HG03460 (cell line): ENCODE results near the gene SPAG17.
A peak's percentile ranks its signal among the peaks of the same experiment; 100 is the strongest.

Experiments used
- ATAC-seq: cut with Tn5 transposase; IDR thresholded peaks from one replicate; pipeline ENCODE4 v1.9.1; 2021; ENCODE audit not compliant: unreplicated experiment

Gene SPAG17

DNA sequence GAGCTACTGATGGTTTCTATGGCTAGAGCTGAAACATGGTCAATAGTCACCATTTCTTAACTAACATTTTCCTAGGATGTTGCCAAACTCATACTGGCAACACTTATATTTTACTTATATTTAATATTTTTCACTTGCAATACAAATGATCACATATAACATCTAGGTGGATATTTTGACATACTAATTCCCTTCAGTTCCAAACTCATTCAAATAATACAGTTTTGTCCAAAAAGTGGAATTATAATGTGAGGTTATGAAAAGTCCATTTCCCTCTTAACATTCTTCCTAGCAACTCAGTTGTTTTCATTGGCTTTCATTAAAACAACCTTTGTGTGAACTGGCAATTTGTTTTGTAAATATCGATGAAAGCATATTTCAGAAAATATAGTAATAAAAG lies 16.0 kb downstream of the SPAG17 start:
- ATAC-seq: no peak

DNA sequence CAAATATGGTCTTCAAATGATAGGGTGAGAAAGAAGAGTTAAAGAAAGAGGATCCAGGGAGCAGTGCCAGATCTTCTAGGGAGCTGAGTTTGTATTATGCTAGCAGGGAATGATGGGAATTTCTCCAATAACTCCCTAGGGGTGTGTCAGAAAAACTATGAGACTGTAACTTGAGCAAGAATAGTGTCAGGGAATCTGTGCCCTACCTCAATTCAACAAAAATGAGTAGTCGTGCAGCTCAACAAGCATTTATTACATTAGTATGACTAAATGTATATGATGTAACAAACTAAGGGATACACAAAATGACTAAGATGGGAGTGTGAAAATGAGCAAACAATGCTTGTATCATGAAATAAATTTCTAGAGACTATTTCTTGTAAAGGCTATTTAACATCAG lies 24.2 kb downstream of the SPAG17 start:
- ATAC-seq: no peak

DNA sequence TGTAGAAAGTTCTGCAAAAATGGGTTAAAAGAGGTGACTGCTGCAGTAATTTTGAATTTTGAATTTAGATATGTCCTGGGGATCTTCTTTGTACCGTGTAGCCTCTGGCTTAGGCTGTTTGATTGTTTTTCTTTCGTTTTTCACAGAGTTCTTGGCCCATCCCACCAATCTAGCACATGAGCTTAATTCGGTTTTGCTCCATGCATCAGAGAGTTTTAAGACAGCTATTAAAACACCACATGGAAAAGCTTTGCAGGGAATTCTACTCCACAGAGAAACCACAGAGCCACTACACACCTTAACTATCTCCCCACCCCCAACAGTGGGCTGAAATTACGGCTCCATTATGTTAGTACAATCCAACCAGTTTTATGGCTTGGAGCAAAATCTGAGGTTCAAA lies 25.5 kb downstream of the SPAG17 start:
- no peak for ATAC-seq

DNA sequence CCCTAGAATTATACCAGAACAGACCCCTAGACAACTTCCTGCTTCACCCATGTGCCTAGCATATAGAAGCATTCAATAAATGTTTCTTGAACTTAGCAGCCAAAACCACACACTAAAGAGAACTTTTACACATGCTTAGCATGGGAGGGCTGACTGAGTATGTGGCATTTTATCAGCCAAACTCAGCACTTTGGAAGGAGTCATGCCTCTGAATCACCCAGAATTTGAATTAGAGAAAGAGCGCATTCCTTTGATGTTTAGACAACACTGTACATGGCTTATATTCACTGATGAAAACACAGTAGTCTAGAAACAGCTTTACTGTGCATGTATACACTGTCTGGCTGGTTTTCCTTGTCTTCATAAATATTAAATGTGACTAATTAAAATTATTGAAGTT lies 26.1 kb downstream of the SPAG17 start:
- ATAC-seq: no peak

DNA sequence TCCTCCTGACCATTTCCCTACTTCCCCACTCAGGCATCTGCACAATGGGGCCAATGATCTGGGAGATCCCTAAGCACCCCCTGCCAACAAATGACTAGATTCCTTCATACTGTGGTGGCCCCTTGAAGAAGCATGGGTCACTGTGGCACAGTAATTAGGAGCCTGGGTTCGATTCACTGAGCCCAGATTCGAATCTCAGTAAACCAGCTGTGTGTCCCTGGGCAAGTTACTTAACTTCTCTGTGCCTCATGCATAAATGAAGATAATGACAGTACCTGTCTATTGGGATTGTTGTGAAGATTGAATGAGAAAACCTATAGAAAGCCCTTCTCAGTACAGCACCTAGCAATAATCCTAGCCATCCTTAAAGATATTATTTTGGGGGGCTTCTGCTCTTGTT lies 27.5 kb downstream of the SPAG17 start:
- ATAC-seq: no peak

DNA sequence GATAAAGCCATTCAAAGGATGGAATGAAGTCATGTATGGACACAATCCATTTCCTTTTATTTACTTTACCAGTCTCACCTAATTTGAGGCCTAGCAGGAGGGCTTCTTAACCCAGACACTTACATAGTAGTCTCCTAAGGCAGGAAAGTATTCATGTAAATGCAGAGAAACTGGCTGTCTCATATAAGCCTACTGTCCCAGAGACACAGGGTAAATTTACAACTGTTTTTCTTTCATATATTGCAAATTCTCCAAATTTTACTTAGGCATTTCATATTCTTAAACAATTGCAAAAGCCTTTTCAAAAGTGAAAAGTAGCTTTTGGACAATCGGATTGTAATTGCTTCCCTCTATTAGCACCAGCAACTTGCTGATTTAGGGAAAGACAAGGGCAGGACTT lies 29.9 kb downstream of the SPAG17 start:
- no peak for ATAC-seq

DNA sequence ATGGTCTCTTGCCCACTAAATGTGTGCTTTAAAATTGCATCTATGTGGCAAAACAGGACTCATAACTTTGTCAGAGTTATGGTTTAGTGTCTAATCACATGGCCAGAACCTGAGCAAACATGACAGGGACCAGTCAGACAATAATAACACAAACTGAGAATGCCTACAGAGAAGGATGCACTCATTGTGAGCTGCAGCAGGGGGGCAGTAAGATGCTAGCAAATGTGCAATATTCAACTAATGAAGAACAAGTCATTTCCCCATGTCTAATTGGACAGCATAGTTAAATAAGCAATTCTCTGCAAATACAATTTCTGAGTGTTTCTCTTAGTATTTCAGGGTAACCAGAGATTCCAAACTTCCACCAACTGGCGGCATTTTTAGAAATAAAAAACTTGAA lies 30.8 kb downstream of the SPAG17 start:
- no peak for ATAC-seq

DNA sequence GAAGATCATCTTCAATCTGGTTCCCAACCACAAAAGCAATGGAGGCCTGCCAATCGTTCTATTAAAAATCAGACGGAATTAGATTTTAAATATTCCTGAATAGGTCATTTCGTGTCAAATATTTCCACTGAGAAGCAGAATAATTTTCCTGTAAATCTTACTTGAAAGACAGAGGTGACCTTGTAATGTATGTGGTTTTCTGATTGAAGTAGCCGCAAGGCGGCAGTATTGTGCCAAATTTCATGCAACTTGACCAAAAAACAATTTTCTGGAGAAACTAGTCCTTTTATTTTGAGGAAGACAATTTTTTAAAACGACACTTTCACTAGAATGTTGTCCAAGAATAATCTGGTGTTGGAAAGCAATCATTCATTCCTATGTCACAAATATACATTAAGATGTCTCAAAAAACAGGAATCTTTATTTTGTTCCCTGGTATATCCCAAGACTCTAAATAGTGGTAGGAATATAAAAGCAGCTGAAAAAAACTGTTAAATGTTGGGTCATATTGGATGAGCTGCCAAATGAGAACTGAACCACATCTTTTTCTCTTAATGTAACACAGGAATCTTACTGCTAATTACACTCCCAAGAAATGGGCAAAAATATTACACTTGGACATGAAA lies 33.6 kb downstream of the SPAG17 start:
- ATAC-seq: no peak

DNA sequence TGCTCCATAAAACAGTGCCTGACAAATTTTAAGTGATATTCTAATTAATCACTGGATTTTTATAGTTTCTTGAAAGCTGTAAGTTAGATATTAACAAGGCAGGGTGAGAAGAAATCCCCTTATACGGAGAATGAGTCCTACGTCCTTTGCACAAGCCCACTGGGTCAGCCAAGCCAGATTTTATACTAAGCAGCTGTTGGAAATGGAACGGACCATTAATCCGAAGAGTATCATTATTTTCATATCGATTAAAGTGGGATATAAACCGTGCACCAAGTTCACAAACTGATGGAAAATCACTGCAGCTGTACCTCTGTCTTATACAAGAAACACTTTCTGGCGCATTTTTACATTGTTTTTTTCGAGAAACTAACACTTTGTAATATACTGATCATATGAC lies 35.2 kb downstream of the SPAG17 start:
- ATAC-seq: no peak

DNA sequence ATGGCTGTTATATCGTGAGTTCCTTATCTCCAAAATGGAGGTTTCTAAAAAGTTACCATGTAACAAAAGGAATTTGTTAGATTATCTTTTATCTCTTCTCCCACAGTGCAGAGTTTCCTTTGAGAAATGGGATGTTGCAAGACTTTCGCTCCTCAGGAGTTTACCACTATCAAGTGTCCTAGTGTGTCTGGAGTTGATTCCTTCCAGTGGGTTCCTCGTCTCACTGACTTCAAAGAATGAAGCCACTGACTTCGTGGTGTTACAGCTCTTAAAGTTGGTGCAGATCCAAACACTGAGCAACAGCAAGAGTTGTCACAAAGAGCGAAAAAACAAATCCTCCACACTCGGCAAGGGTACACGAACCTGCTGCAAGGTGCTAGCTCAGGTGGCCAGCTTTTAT lies 37.0 kb downstream of the SPAG17 start:
- no peak for ATAC-seq

DNA sequence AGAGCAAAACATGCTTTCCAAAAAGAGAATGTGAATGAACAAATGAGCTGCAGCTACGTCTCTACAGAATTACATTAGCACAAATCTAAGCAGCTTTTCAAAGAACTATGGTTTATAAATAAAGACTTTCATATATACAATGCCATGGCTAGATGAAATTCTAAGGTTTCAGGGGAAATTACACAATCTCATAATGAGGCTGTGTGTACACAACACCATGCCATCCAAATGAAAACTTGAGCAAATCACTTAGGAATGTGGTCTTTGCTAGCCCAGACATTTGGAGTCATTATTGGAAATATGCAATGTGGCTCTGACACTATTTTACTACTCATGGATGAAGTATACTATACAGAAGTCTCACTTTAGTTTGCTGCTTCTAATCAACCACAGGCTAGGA lies 37.5 kb downstream of the SPAG17 start:
- no peak for ATAC-seq

DNA sequence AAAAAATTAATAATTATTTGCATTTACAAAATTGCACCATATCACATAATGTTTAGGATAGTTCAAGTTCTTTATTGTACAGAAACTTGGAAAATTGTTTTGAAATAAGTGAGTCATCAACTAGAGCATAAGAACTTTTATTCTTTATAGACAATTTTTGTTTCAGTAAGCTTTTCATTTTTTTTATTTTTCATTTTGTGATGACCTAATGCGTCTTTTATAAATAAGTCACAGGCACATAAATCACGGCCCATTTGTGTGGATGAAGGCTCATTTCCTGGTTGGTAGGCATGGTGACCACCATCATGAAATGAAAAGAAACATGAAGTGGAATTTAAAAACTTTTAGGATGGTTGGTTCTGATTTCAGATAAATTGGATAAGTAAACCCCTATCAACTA lies 39.3 kb downstream of the SPAG17 start:
- no peak for ATAC-seq

DNA sequence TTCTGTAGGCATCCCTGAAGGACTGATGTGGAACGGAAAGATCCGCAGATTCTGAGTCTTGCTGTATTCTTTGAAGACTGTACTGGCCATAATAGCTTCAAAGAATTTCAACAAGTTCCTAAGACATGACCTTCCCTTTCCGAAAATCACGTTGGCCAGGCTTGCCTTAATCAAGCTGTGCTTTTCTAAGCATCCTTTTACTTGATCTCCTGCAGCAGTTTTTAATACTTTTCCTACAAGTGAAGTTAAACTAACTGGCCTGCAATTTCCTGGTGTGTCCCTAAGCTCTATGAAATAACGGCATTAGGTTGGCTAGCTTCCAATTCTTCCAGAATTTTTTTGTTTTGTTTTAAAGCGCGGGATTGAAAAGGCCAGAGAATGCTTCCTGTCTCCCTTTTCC lies 40.3 kb downstream of the SPAG17 start:
- ATAC-seq: no peak

DNA sequence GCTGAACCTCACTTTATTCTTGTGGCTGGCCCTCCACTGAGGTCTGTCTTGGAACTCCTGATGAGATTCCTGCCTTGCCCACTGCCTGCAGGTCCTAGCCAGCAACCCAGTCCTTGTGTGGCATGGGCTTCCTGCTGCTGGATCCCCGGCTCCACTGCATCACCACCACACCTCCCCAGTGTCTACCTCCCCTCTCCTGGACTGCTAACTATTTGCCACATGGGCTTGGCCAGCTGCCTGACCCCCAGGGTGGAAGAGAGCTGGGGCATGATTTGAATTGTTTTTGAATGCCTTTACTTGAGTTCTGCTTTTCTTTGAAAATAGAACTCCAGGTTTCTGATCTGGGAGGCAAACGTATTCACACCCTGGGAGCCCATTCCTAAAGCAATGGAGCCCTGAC lies 41.2 kb downstream of the SPAG17 start:
- no peak for ATAC-seq

DNA sequence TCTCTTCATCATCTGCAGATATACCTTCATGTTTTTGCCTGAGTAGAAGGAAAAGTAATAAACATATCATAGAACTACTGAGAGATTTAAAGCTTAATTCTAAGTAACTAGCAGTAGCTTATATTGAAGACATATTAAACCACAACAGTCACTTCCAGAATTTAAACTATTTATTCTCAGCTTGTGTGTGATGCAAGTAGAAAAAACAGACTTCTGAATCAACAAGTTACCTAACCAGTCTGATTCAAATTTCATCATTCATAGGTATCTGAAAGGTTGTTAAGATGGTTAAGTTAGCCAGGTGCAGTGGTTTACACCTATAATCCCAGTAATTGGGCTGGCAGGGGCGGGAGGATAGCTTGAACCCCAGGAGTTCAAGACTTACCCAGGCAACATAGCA lies 41.9 kb downstream of the SPAG17 start:
- no peak for ATAC-seq

DNA sequence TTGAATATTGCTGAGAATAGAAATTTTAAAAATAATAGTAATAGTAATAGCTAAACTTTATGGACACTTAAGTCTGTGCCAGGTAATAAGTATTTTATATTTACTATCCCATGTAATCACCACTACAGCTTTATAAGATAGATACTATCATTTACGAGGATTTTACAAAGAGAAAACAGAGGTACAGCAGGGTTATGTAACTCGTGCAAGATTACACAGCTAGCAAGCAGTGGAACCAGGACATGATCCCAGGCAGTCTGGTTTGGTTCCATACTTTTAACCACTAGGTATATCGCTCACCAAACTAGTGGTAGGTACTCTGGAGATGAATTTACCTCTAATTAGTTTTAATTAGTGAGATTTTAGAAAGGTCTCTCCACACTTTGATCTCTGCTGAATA lies 42.5 kb downstream of the SPAG17 start:
- ATAC-seq: no peak

DNA sequence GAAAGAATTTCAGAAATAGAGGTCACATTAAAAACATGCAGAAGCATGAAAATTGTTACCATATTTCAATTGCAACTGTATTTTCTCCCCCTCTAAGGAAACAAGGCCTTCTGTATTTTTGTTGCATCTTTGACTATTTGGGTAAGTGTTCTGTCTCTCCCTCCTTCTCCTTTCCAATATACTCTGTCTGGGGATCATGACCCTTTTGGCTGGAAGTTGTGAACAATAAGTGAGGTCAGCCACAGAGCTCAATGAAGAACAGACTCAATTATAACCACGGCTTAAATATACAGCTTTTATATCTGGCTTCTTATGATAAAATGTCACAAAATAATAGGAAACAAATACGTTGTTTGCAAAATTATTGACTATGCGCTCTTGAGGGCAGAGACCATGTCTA lies 47.1 kb downstream of the SPAG17 start:
- no peak for ATAC-seq

DNA sequence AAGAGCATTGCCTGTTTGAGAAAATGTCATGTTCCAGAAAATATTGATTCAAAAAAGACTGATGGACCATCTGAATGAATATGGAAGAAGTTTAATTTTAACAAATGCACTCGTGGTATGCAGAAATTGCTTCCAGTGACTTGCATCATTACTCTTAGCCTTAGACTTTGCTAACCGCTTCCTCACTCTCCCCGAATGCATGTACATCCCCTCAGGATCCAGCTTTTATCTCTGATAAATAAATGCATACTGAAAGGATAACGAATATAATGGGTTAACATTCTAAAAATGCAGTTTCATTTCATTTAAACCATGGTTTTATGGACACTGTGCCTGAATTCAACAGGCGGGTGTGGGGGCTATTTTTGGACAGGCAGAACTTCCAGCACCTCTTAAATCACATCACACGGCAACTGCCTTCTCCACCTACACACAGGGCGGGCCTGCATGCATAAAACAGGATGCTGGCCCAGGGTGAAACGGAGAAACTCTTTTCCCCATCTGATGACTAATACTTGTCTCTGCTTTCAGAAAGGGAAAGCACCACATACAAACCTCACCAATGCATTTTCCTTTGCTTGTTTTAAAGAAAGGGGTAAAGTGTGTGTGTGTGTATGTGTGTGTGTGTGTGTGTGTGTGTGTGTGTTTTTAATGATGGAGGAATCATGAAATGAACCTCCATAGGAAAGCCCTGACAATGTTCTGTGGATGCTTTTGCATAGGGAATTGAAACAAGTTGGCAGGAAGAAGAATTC lies 48.7 kb downstream of the SPAG17 start:
- peak; percentile 100 for ATAC-seq

DNA sequence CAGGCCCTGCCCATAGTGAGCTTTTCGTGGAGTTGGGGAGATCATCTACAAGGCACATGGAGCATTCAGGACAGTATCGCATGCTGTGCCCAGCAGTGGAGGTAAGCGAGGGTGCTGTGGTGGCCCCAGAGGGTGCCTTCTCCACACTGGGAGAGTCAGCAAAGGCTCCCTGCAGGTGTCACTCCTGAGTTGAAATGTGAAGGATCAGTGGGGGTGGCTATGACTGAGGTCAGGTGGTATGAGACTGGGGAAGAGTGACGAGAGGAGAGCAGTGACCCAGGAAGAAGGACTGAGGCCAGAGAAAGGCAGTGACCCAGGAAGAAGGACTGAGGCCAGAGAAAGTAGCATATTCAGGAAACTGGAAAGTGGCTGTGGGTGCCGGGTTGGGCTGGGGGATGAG lies 53.0 kb downstream of the SPAG17 start:
- no peak for ATAC-seq

DNA sequence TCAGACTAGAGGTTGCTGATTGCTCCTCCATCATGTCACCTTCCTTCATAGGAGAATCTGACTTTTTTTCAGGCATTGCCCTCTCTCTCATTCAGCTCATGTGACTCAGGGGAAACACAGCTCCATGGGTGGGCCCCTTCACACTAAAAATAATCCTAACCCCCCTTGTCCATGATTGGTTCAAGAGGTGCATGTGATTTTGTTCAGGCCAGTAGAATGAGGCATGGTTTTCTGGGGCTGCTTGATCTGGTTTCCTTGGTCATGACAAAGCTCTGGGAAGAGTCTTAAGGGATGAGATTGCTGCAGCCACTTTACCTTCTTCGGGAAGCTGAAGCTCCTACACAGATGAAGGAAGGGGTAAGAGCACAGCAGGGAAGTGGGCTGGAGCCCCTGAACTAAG lies 56.3 kb downstream of the SPAG17 start:
- no peak for ATAC-seq

DNA sequence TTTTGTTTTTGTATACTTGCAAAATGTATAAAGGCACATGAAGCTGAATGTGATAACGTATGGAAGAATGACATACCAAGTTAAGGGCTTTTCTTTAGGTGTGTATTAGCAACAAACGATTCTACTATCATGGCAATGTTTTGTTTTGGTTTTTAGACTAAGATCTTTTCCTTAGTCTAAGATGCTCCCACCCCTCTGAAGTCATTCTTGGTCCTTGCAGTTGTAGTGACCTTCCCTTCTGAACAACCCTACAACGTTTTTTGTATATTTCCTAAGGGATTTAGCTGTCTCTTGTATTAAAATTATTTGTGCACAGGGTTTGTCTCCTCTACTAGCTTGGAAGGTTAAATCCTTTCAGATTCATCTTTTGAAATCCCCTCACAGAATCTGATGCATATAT lies 61.0 kb downstream of the SPAG17 start:
- ATAC-seq: no peak

DNA sequence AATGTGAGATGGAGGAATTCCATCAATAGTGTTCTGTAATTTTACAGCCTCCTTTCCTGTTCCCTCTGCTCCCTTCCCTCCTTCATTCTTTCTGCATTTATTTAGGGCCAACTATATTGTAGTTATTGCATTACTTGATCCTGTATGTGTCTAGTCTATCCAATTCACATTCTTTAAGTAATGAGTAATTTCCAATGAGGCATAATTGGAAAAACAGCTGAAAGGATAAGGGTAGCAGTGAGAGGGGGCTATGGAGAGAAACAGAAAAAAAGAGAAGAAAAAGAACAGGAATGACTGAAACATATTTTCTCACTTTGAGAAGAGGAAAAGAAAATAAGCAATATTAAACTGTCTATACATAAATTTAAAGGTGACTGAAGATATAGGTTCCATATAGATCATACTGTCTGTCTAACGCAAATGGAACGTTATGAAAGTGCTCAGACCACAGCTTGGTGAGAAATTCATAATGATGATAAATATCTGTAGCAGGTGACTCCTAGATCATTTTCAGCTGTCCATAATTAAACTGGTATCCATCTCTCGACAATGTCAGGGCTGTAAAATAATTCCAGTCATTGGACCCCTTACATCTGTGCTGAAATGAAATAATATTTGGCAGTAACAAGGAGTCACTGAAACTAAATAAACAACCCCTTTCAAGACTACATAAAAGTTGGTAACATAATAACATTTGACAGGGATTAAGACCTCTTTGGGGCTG lies 61.8 kb downstream of the SPAG17 start:
- ATAC-seq: no peak
